Liver (tissue), 3 donors: ENCODE measurements around the gene KIRREL3.

ENCODE experiments used
- TAF1 ChIP-seq: conservative IDR thresholded peaks from 2 replicates; pipeline ENCODE4 v1.6.1; 2016; ENCODE audit warnings: antibody characterized with exemption, mild to moderate bottlenecking
- TF ChIP-seq, protein P1 (sequence below): fragments of 150-350 bp; IDR thresholded peaks from 2 replicates; pipeline ENCODE4 v1.5.1; 2017; ENCODE audit warnings: improper control_type of control experiment, low read depth, low read length; ENCODE audit not compliant: missing input control
- donor health status: healthy.
- donor health status: healthy.

DNA sequence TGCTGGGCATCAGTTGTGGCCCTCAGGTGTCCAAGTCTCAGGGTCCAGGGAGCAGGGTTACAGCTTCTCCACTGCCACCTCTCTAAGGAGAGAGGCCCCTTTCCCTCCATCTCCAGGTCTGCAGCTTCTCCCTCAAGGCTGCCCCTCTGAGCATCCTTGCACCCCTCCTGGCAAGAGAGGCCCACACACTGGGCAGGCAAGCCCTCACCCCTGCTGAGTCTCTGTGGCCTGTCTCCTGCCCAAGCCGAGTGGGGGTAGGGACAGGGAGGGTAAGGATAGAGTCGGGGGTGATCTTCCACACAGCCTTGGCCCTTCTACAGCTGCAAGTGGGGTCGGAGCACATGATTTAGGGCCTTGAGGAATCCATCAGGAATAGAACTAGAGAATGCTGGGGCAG, 568.5 kb downstream of the KIRREL3 start:
- no peak for TF ChIP-seq TAF1
- TF ChIP-seq, protein P1, sequence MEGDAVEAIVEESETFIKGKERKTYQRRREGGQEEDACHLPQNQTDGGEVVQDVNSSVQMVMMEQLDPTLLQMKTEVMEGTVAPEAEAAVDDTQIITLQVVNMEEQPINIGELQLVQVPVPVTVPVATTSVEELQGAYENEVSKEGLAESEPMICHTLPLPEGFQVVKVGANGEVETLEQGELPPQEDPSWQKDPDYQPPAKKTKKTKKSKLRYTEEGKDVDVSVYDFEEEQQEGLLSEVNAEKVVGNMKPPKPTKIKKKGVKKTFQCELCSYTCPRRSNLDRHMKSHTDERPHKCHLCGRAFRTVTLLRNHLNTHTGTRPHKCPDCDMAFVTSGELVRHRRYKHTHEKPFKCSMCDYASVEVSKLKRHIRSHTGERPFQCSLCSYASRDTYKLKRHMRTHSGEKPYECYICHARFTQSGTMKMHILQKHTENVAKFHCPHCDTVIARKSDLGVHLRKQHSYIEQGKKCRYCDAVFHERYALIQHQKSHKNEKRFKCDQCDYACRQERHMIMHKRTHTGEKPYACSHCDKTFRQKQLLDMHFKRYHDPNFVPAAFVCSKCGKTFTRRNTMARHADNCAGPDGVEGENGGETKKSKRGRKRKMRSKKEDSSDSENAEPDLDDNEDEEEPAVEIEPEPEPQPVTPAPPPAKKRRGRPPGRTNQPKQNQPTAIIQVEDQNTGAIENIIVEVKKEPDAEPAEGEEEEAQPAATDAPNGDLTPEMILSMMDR, result no peak
